Heart left ventricle (tissue), 13 donors: Measurements from ENCODE around the gene UBE2Q2.

ENCODE experiments used
- POLR2A ChIP-seq, 2 donors: fragments of 450-650 bp; IDR thresholded peaks; one replicate each; pipeline ENCODE4 v1.6.1; 2017; ENCODE audit warnings: antibody characterized with exemption in 2 of 2, mild to moderate bottlenecking in 2 of 2, moderate library complexity in 2 of 2
- TF ChIP-seq, protein P1 (sequence below), 12 donors: fragments of 200-600 bp; sonication (generic) in 4 of 12; IDR thresholded peaks; one replicate each; pipeline versions ENCODE4 v1.5.0 to v1.8.0; 2018 to 2022; ENCODE audit warnings: antibody characterized with exemption in 12 of 12, mild to moderate bottlenecking in 5 of 12
- donor health status: ischemic (EF 13 %, LVEDD 7.1; RV severe dilation, severe dysfunction).
- donor health status: DM: no; HTN: yes; CAD: no.
- donor health status: DM: no; HTN: no; CAD: no.
- donor health status: ischemic (EF 25% LVEDD 6.9; RV normal size, moderate dysfunction).
- donor health status: ischemic (EF 25% LVEDD 5.7; RV mildly dilated, moderate dysfunction).
- donor health status: ischemic (EF 35%, LVEDD 5.7; RV mildly dilated, moderate dysfunction).
- donor health status: nonischemic (EF 11% LVEDD 7.7; RV severe dilation, severe dysfunction).
- donor health status: DM: yes; HTN: yes; CAD: no.
- donor health status: PGD.
- donor health status: ischemic (EF 29% LVEDD 5.4; RV normal size, mild dysfunction).
- donor health status: nonischemic (EF 23%, LVEDD 6.1; RV moderate dilation, normal function).

DNA sequence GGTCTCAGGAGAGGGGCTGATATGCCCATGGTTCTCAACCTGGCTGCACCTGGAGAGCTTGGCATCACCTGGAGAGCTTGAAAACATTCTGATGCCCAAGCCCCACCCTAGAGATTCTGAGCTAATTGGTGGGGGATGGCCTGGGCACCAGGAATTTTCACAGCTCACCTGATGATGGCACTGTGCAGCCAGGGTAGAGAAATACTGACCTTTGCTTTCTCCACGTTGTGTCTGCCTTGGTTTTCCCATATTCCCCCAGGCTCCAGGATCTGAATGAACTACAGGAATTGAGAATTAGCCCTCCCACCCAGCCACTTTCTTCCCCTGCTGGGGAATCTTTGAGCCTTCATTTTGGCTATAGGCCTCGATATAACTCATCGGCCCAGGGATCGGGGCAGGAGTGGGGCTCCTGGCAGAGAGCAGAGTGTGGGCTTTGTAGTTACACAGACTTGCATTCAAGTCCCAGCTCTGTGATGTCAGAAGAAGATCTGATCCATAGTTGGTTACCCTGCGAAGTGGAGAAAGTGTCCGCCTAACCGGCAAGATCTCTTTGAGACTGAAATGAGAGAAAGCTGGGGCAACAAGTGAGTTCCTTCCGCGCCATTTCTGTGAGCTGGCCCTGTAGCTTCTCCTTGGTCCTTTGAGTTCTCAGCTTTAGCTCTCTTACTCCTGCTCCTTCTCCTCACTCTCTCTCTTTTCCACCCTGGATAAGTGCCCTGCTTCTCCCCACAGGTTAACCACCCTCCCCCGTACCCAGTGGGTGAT is 33.1 kb upstream of the UBE2Q2 start:
- TF ChIP-seq, protein P1, sequence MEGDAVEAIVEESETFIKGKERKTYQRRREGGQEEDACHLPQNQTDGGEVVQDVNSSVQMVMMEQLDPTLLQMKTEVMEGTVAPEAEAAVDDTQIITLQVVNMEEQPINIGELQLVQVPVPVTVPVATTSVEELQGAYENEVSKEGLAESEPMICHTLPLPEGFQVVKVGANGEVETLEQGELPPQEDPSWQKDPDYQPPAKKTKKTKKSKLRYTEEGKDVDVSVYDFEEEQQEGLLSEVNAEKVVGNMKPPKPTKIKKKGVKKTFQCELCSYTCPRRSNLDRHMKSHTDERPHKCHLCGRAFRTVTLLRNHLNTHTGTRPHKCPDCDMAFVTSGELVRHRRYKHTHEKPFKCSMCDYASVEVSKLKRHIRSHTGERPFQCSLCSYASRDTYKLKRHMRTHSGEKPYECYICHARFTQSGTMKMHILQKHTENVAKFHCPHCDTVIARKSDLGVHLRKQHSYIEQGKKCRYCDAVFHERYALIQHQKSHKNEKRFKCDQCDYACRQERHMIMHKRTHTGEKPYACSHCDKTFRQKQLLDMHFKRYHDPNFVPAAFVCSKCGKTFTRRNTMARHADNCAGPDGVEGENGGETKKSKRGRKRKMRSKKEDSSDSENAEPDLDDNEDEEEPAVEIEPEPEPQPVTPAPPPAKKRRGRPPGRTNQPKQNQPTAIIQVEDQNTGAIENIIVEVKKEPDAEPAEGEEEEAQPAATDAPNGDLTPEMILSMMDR (IDR thresholded peaks at IDR 0.05): peak in 10 of 12 donors; percentile 14 to 53 (median 32)
- no peak for TF ChIP-seq POLR2A (IDR thresholded peaks at IDR 0.05)
